Hepatocyte (in vitro differentiated cells): ENCODE measurements around the gene PNCK. TPM values are rescaled to one million over a fixed set of nuclear protein-coding genes. Genes with fewer than 3 reads are reported as not detected.
A peak's percentile ranks its signal among the peaks of the same experiment; 100 is the strongest.

Experiments used
- DNase-seq: peaks from one replicate; pipeline ENCODE4 v3.0.0-alpha.2; 2016; ENCODE audit warnings: low spot score
- H2AFZ ChIP-seq: fragments of 200-600 bp; sonication (generic); 2 replicates; pipeline ENCODE4 v1.6.0; 2016; ENCODE audit warnings: antibody characterized with exemption, mild to moderate bottlenecking
- H3K27ac ChIP-seq: fragments of 200-600 bp; sonication (generic); 2 replicates; pipeline ENCODE4 v1.5.1; 2016; ENCODE audit warnings: mild to moderate bottlenecking
- H3K27me3 ChIP-seq: fragments of 200-600 bp; sonication (generic); 2 replicates; pipeline ENCODE4 v1.6.1; 2016
- H3K36me3 ChIP-seq: fragments of 200-600 bp; sonication (generic); replicated peaks from 2 replicates; pipeline ENCODE4 v1.5.1; 2016; ENCODE audit warnings: low read depth; ENCODE audit not compliant: insufficient read depth
- H3K4me1 ChIP-seq: fragments of 200-600 bp; sonication (generic); 2 replicates; pipeline ENCODE4 v1.5.1; 2016; ENCODE audit warnings: mild to moderate bottlenecking, moderate library complexity; ENCODE audit not compliant: insufficient read depth
- H3K4me2 ChIP-seq: fragments of 200-600 bp; sonication (generic); 2 replicates; pipeline ENCODE4 v1.6.0; 2016
- H3K4me3 ChIP-seq: fragments of 200-600 bp; sonication (generic); 2 replicates; pipeline ENCODE4 v1.5.1; 2016; ENCODE audit warnings: mild to moderate bottlenecking
- H3K79me2 ChIP-seq: fragments of 200-600 bp; sonication (generic); 2 replicates; pipeline ENCODE4 v1.6.0; 2017; ENCODE audit warnings: mild to moderate bottlenecking
- H3K9me2 ChIP-seq: fragments of 200-600 bp; sonication (generic); replicated peaks from 2 replicates; pipeline ENCODE4 v1.6.0; 2017; ENCODE audit warnings: mild to moderate bottlenecking; ENCODE audit not compliant: insufficient read depth
- H3K9me3 ChIP-seq: fragments of 200-600 bp; sonication (generic); 2 replicates; pipeline ENCODE4 v1.5.1; 2016; ENCODE audit warnings: low read depth, mild to moderate bottlenecking
- H4K20me1 ChIP-seq: fragments of 200-600 bp; sonication (generic); 2 replicates; pipeline ENCODE4 v1.6.0; 2016; ENCODE audit warnings: mild to moderate bottlenecking; ENCODE audit not compliant: insufficient read depth, poor library complexity, severe bottlenecking
- EZH2 ChIP-seq: fragments of 200-600 bp; sonication (generic); IDR thresholded peaks from 2 replicates; pipeline ENCODE4 v1.6.1; 2016; ENCODE audit warnings: antibody characterized with exemption, mild to moderate bottlenecking, borderline replicate concordance
- EZH2phosphoT487 ChIP-seq: fragments of 200-600 bp; sonication (generic); IDR thresholded peaks from one replicate; pipeline ENCODE4 v1.6.1; 2018; ENCODE audit warnings: antibody characterized with exemption, mild to moderate bottlenecking, low read depth, moderate library complexity; ENCODE audit not compliant: unreplicated experiment, severe bottlenecking
- WGBS: methylation state at CpG from one replicate; pipeline ENCODE4 v1.1.6; 2016; ENCODE audit warnings: low lambda C conversion rate; ENCODE audit errors: missing lambda C conversion rate; 5-methylcytosine and 5-hydroxymethylcytosine counted together
- polyA plus RNA-seq: library from polyadenylated mRNA; unstranded; fragments of >200 nt; fragmentation: Nextera tagmentation; extraction: Ambion mirVana; gene quantifications from 2 replicates; pipeline ENCODE4 v1.2.1, GENCODE V29; 2016
- total RNA-seq: library from RNA; depleted of rRNA; stranded (reverse); fragments of >200 nt; gene quantifications from 2 replicates; pipeline ENCODE4 v1.2.3, GENCODE V29; 2014
- TF ChIP-seq, protein P1 (sequence below): fragments of 200-600 bp; sonication (generic); IDR thresholded peaks from 2 replicates; pipeline ENCODE4 v1.5.1; 2016; ENCODE audit warnings: antibody characterized with exemption, mild to moderate bottlenecking; ENCODE audit not compliant: poor library complexity

The PNCK gene
- total and polyA plus RNA-seq, 2 experiments from 2014 or later, result 0.28 to 2.2 TPM

GRCh38 chrX:153624196-153625091, 49.2 kb downstream of the PNCK start:
- no peaks in the 10 kb centered on the region for H4K20me1 ChIP-seq
- H3K4me2 ChIP-seq, result no peak overlapping the region

GRCh38 chrX:153623310-153624029, 50.1 kb downstream of the PNCK start:
- TF ChIP-seq EZH2, result no peak
- no peak for TF ChIP-seq EZH2phosphoT487
- TF ChIP-seq, protein P1, sequence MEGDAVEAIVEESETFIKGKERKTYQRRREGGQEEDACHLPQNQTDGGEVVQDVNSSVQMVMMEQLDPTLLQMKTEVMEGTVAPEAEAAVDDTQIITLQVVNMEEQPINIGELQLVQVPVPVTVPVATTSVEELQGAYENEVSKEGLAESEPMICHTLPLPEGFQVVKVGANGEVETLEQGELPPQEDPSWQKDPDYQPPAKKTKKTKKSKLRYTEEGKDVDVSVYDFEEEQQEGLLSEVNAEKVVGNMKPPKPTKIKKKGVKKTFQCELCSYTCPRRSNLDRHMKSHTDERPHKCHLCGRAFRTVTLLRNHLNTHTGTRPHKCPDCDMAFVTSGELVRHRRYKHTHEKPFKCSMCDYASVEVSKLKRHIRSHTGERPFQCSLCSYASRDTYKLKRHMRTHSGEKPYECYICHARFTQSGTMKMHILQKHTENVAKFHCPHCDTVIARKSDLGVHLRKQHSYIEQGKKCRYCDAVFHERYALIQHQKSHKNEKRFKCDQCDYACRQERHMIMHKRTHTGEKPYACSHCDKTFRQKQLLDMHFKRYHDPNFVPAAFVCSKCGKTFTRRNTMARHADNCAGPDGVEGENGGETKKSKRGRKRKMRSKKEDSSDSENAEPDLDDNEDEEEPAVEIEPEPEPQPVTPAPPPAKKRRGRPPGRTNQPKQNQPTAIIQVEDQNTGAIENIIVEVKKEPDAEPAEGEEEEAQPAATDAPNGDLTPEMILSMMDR, result no peak
- WGBS, result 73% methylated on average over 16 of the region's 16 CpGs
- Histone ChIP-seq H3K9me3 (no peaks in the 10 kb centered on the region), H2AFZ (no peak overlapping the region), H3K36me3 (no peaks in the 10 kb centered on the region), H3K27me3 (no peaks in the 10 kb centered on the region), H4K20me1 (no peaks in the 10 kb centered on the region), H3K79me2 (no peaks in the 10 kb centered on the region), H3K4me1 (peaks cover 5% of the 10 kb centered on the region), H3K4me3 (no peak overlapping the region), H3K4me2 (no peak overlapping the region), H3K27ac (peak overlapping the region; percentile 52), H3K9me2 (no peaks in the 10 kb centered on the region)
- DNase-seq, result no peak

More at GRCh38 chrX:153624196-153625091, 49.2 kb downstream of the PNCK start:
- TF ChIP-seq EZH2, result no peak
- TF ChIP-seq, protein P1, result no peak
- no peak for TF ChIP-seq EZH2phosphoT487
- WGBS, result 86% methylated on average over 14 of the region's 15 CpGs
- Histone ChIP-seq H3K9me2 (no peaks in the 10 kb centered on the region), H2AFZ (no peak overlapping the region), H3K27ac (no peak overlapping the region), H3K4me1 (peaks cover 5% of the 10 kb centered on the region), H3K27me3 (no peaks in the 10 kb centered on the region), H3K4me3 (no peak overlapping the region), H3K79me2 (no peaks in the 10 kb centered on the region), H3K9me3 (no peaks in the 10 kb centered on the region), H3K36me3 (no peaks in the 10 kb centered on the region)
- DNase-seq, result no peak

GRCh38 chrX:153622661-153623309, 50.8 kb downstream of the PNCK start:
- Histone ChIP-seq H3K36me3 (no peaks in the 10 kb centered on the region), H3K9me2 (no peaks in the 10 kb centered on the region), H3K27ac (peak overlapping the region; percentile 52), H3K4me3 (no peak overlapping the region), H3K4me2 (peak overlapping the region; percentile 41), H3K9me3 (no peaks in the 10 kb centered on the region), H3K4me1 (peaks cover 5% of the 10 kb centered on the region), H3K27me3 (no peaks in the 10 kb centered on the region), H4K20me1 (no peaks in the 10 kb centered on the region), H2AFZ (no peak overlapping the region), H3K79me2 (no peaks in the 10 kb centered on the region)
- no peak for TF ChIP-seq EZH2
- TF ChIP-seq, protein P1, result no peak
- no peak for TF ChIP-seq EZH2phosphoT487
- DNase-seq, result no peak
- WGBS, result 61% methylated on average over 17 of the region's 17 CpGs
